Mesenchymal stem cell (in vitro differentiated cells and primary cell): ENCODE results near the gene IFNGR1.

Experiments used
- DNase-seq: peaks from one replicate; pipeline ENCODE4 v3.0.0-alpha.2; 2013
- H2AFZ ChIP-seq: one replicate; pipeline ENCODE4 v1.6.1; 2013; ENCODE audit warnings: low read depth, mild to moderate bottlenecking, control low read depth, inconsistent platforms, low read length, moderate library complexity
- H2AK5ac ChIP-seq: 2 replicates; pipeline ENCODE4 v1.6.1; 2013; ENCODE audit warnings: low read length, moderate library complexity, mild to moderate bottlenecking, inconsistent platforms; ENCODE audit not compliant: severe bottlenecking
- H2BK120ac ChIP-seq: one replicate; pipeline ENCODE4 v1.6.1; 2013; ENCODE audit warnings: low read depth, mild to moderate bottlenecking, inconsistent platforms, low read length, moderate library complexity
- H2BK12ac ChIP-seq, 2 experiments: one replicate each; pipeline ENCODE4 v1.6.1; 2013; ENCODE audit warnings: inconsistent platforms in 2 of 2, low read length in 2 of 2, mild to moderate bottlenecking in 2 of 2, moderate library complexity in 2 of 2, control low read depth in 1 of 2
- H2BK15ac ChIP-seq: one replicate; pipeline ENCODE4 v1.6.1; 2013; ENCODE audit warnings: mild to moderate bottlenecking, low read depth, inconsistent platforms; ENCODE audit not compliant: poor library complexity, severe bottlenecking
- H2BK5ac ChIP-seq: 2 replicates; pipeline ENCODE4 v1.6.1; 2013; ENCODE audit warnings: low read depth, mild to moderate bottlenecking, low read length, control low read depth, inconsistent platforms; ENCODE audit not compliant: poor library complexity, severe bottlenecking
- H3K14ac ChIP-seq, 2 experiments: one replicate each; pipeline ENCODE4 v1.6.1; 2013; ENCODE audit warnings: inconsistent platforms in 2 of 2, low read length in 2 of 2, control low read depth in 1 of 2, mild to moderate bottlenecking in 1 of 2, moderate library complexity in 1 of 2
- H3K18ac ChIP-seq, 2 experiments: one replicate each; pipeline ENCODE4 v1.6.1; 2013; ENCODE audit warnings: inconsistent platforms in 2 of 2, low read length in 2 of 2, control low read depth in 1 of 2, low read depth in 1 of 2, mild to moderate bottlenecking in 1 of 2
- H3K23ac ChIP-seq, 2 experiments: one replicate each; pipeline ENCODE4 v1.6.1; 2013; ENCODE audit warnings: inconsistent platforms in 2 of 2, low read length in 2 of 2, mild to moderate bottlenecking in 2 of 2, moderate library complexity in 2 of 2, control low read depth in 1 of 2
- H3K27ac ChIP-seq: 2 replicates; pipeline ENCODE4 v1.5.1; 2013; ENCODE audit warnings: mild to moderate bottlenecking, moderate library complexity, low read length, control low read depth, inconsistent platforms; ENCODE audit not compliant: poor library complexity, severe bottlenecking
- H3K27me3 ChIP-seq, 2 experiments: 2 replicates each; pipeline versions ENCODE4 v1.6.1 to v1.7.0; 2013; ENCODE audit warnings: low read length in 2 of 2, mild to moderate bottlenecking in 2 of 2, moderate library complexity in 2 of 2, control low read depth in 1 of 2, inconsistent platforms in 1 of 2; ENCODE audit not compliant: control insufficient read depth in 1 of 2, insufficient read depth in 1 of 2
- H3K36me3 ChIP-seq, 2 experiments: 2 replicates each; pipeline versions ENCODE4 v1.6.1 to v1.7.0; 2013; ENCODE audit warnings: low read length in 2 of 2, control low read depth in 1 of 2, inconsistent platforms in 1 of 2, low read depth in 1 of 2, mild to moderate bottlenecking in 1 of 2; ENCODE audit not compliant: insufficient read depth in 2 of 2, control insufficient read depth in 1 of 2
- H3K4ac ChIP-seq, 2 experiments: one replicate each; pipeline ENCODE4 v1.6.1; 2013; ENCODE audit warnings: inconsistent platforms in 2 of 2, low read length in 2 of 2, mild to moderate bottlenecking in 2 of 2, moderate library complexity in 2 of 2, control low read depth in 1 of 2, low read depth in 1 of 2
- H3K4me1 ChIP-seq: 2 replicates; pipeline ENCODE4 v1.6.1; 2013; ENCODE audit warnings: low read depth, low read length, control low read depth; ENCODE audit not compliant: control insufficient read depth, insufficient read depth
- H3K4me2 ChIP-seq: 2 replicates; pipeline ENCODE4 v1.6.1; 2013; ENCODE audit warnings: low read length, mild to moderate bottlenecking, inconsistent platforms; ENCODE audit not compliant: poor library complexity, severe bottlenecking
- H3K4me3 ChIP-seq, 2 experiments: 2 replicates each; pipeline versions ENCODE4 v1.5.1 to v1.7.0; 2013; ENCODE audit warnings: low read length in 2 of 2, mild to moderate bottlenecking in 2 of 2, control low read depth in 1 of 2, low read depth in 1 of 2; ENCODE audit not compliant: insufficient read depth in 1 of 2
- H3K79me1 ChIP-seq: replicated peaks from 2 replicates; pipeline ENCODE4 v1.6.1; 2013; ENCODE audit warnings: mild to moderate bottlenecking, control low read depth, low read length, inconsistent platforms; ENCODE audit not compliant: poor library complexity, severe bottlenecking
- H3K9ac ChIP-seq: 2 replicates; pipeline ENCODE4 v1.7.0; 2013; ENCODE audit warnings: mild to moderate bottlenecking, low read length, moderate library complexity
- H3K9me3 ChIP-seq: 2 replicates; pipeline ENCODE4 v1.7.0; 2013; ENCODE audit warnings: mild to moderate bottlenecking, low read length; ENCODE audit not compliant: control insufficient read depth
- H4K8ac ChIP-seq: one replicate; pipeline ENCODE4 v1.6.1; 2013; ENCODE audit warnings: inconsistent platforms, mild to moderate bottlenecking, low read length, moderate library complexity
- H4K91ac ChIP-seq: one replicate; pipeline ENCODE4 v1.6.1; 2013; ENCODE audit warnings: mild to moderate bottlenecking, low read length, inconsistent platforms
- WGBS: methylation state at CpG from one replicate; pipeline ENCODE4 v1.1.7; 2013; ENCODE audit warnings: mixed read lengths; 5-methylcytosine and 5-hydroxymethylcytosine counted together

The IFNGR1 gene

GRCh38 chr6:137160763-137161162, 58.4 kb downstream of the IFNGR1 start:
- H3K9me3 ChIP-seq, result peaks cover 8% of the 10 kb centered on the region
- no peak overlapping the region for H3K4me3 ChIP-seq
- H3K79me1 ChIP-seq, result no peaks in the 10 kb centered on the region
- H3K23ac ChIP-seq, result no peak overlapping the region
- no peak overlapping the region for H3K18ac ChIP-seq
- no peak overlapping the region for H2BK12ac ChIP-seq
- no peak overlapping the region for H4K8ac ChIP-seq
- no peak overlapping the region for H3K27ac ChIP-seq
- no peak for DNase-seq
- H3K4me1 ChIP-seq, result no peaks in the 10 kb centered on the region
- 73% methylated on average over 2 of the region's 3 CpGs for WGBS
- H2AFZ ChIP-seq, result no peak overlapping the region
- no peak overlapping the region for H3K4me2 ChIP-seq
- H2BK15ac ChIP-seq, result no peak overlapping the region
- no peak overlapping the region for H2BK5ac ChIP-seq
- no peaks in the 10 kb centered on the region for H3K27me3 ChIP-seq
- no peak overlapping the region for H2BK120ac ChIP-seq
- H3K9ac ChIP-seq, result no peak overlapping the region
- no peaks in the 10 kb centered on the region for H3K36me3 ChIP-seq
- no peak overlapping the region for H3K4ac ChIP-seq
- H2AK5ac ChIP-seq, result no peak overlapping the region
- H4K91ac ChIP-seq, result no peak overlapping the region
- H3K14ac ChIP-seq, result no peak overlapping the region

- Histone ChIP-seq H2BK120ac (no peak overlapping the region), H3K4me1 (no peaks in the 10 kb centered on the region), H3K9me3 (peaks cover 8% of the 10 kb centered on the region), H3K4me3 (no peak overlapping the region), H4K91ac (no peak overlapping the region), H4K8ac (no peak overlapping the region), H3K14ac (no peak overlapping the region), H2BK12ac (no peak overlapping the region), H3K36me3 (no peaks in the 10 kb centered on the region), H3K9ac (no peak overlapping the region), H3K4me2 (no peak overlapping the region), H3K79me1 (no peaks in the 10 kb centered on the region), H2AK5ac (no peak overlapping the region), H3K4ac (no peak overlapping the region), H3K23ac (no peak overlapping the region), H3K27me3 (no peaks in the 10 kb centered on the region), H3K18ac (no peak overlapping the region), H2AFZ (no peak overlapping the region), H2BK5ac (no peak overlapping the region), H2BK15ac (no peak overlapping the region), H3K27ac (no peak overlapping the region)
- no peak for DNase-seq
Measured at GRCh38 chr6:137159912-137160311, 59.3 kb downstream of the IFNGR1 start.

- Histone ChIP-seq H3K79me1 (no peaks in the 10 kb centered on the region), H3K27ac (no peak overlapping the region), H3K23ac (no peak overlapping the region), H3K4me1 (no peaks in the 10 kb centered on the region), H2BK15ac (no peak overlapping the region), H2BK120ac (no peak overlapping the region), H2AFZ (no peak overlapping the region), H3K36me3 (no peaks in the 10 kb centered on the region), H2AK5ac (no peak overlapping the region), H3K4ac (no peak overlapping the region), H3K9me3 (no peaks in the 10 kb centered on the region), H3K27me3 (no peaks in the 10 kb centered on the region), H3K4me3 (no peak overlapping the region), H4K8ac (no peak overlapping the region), H2BK12ac (no peak overlapping the region), H3K4me2 (no peak overlapping the region), H2BK5ac (no peak overlapping the region), H3K18ac (no peak overlapping the region), H3K9ac (no peak overlapping the region), H3K14ac (no peak overlapping the region), H4K91ac (no peak overlapping the region)
- no peak for DNase-seq
- WGBS, result 100% methylated on average over 1 of the region's 4 CpGs
Measured at GRCh38 chr6:137157601-137158000, 61.6 kb downstream of the IFNGR1 start.

DNA sequence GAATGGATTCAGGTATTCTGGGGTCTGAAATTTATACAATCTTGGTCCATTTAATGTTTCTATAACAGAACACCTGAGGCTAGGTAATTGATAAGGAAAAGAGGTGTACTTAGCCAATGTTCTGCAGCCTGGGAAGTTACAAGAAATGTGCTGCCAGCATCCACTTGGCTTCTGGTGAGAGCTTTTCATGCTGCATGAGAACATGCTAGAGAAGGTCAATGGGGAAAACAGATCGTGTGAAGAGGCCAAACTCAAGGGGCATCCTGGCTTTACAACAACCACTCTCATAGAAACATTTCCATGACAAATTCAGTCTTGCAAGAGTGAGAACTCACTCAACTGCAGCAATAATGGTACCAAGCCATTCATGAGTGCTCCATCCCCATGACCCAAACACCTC, 62.5 kb downstream of the IFNGR1 start:
- Histone ChIP-seq H4K91ac (no peak overlapping the region), H3K4me1 (no peaks in the 10 kb centered on the region), H3K18ac (no peak overlapping the region), H2BK15ac (no peak overlapping the region), H3K9me3 (no peaks in the 10 kb centered on the region), H2BK120ac (no peak overlapping the region), H4K8ac (no peak overlapping the region), H3K14ac (no peak overlapping the region), H3K27ac (no peak overlapping the region), H3K27me3 (no peaks in the 10 kb centered on the region), H2BK12ac (no peak overlapping the region), H2AFZ (no peak overlapping the region), H3K79me1 (no peaks in the 10 kb centered on the region), H3K23ac (no peak overlapping the region), H2BK5ac (no peak overlapping the region), H3K4ac (no peak overlapping the region), H3K4me3 (no peak overlapping the region), H3K4me2 (no peak overlapping the region), H2AK5ac (no peak overlapping the region), H3K9ac (no peak overlapping the region), H3K36me3 (no peaks in the 10 kb centered on the region)
- DNase-seq, result no peak
- 81% methylated on average over 1 of the region's 1 CpG for WGBS
